HepG2 (cell line): ENCODE data around the gene NELFB. TPM values are rescaled to one million over a fixed set of nuclear protein-coding genes. Genes with fewer than 3 reads are reported as not detected.
A peak's percentile ranks its signal among the peaks of the same experiment; 100 is the strongest.

Source experiments
- BRCA1 ChIP-seq: sonication (generic); formaldehyde crosslinking; IDR thresholded peaks from 2 replicates; pipeline ENCODE4 v1.4.0; 2020; ENCODE audit warnings: missing genetic modification reagents
- RCOR2 ChIP-seq: IDR thresholded peaks from 2 replicates; pipeline ENCODE4 v1.6.1; 2016; ENCODE audit warnings: missing biosample characterization, missing genetic modification reagents
- TAF1 ChIP-seq: sonication (generic); formaldehyde crosslinking; IDR thresholded peaks from 2 replicates; pipeline ENCODE4 v1.4.0; 2020; ENCODE audit warnings: missing genetic modification reagents
- TAF15 ChIP-seq: fragments of 200-400 bp; formaldehyde crosslinking; IDR thresholded peaks from one replicate; pipeline ENCODE4 v1.6.1; 2018; ENCODE audit warnings: mild to moderate bottlenecking, low read depth, low read length; ENCODE audit not compliant: poor library complexity, severe bottlenecking
- TBL1XR1 ChIP-seq: fragments of 150-350 bp; IDR thresholded peaks from 2 replicates; pipeline ENCODE4 v1.6.1; 2014; ENCODE audit warnings: borderline replicate concordance, low read length; ENCODE audit not compliant: partially characterized antibody
- TCF7L2 ChIP-seq: IDR thresholded peaks from 2 replicates; pipeline ENCODE4 v1.6.1; 2011; ENCODE audit warnings: mild to moderate bottlenecking, low read depth, low read length, moderate library complexity
- ZHX2 ChIP-seq, 2 experiments: sonication (generic) in 1 of 2; formaldehyde crosslinking in 1 of 2; IDR thresholded peaks; 2 replicates each; pipeline versions ENCODE4 v1.6.1 to v1.9.0; 2014 to 2022; ENCODE audit warnings: antibody characterized with exemption in 1 of 2, borderline replicate concordance in 1 of 2, inconsistent platforms in 1 of 2, low read depth in 1 of 2, missing genetic modification reagents in 1 of 2
- ZNF12 ChIP-seq: sonication (generic); formaldehyde crosslinking; IDR thresholded peaks from 2 replicates; pipeline ENCODE4 v1.5.0; 2020; ENCODE audit warnings: missing genetic modification reagents
- ZNF230 ChIP-seq: sonication (generic); formaldehyde crosslinking; IDR thresholded peaks from 2 replicates; pipeline ENCODE4 v1.4.0; 2020; ENCODE audit warnings: mild to moderate bottlenecking, missing genetic modification reagents
- ZNF484 ChIP-seq: sonication (generic); formaldehyde crosslinking; IDR thresholded peaks from 2 replicates; pipeline ENCODE4 v1.5.1; 2020; ENCODE audit warnings: mild to moderate bottlenecking, low read depth, missing genetic modification reagents, borderline replicate concordance
- ZNF703 ChIP-seq: sonication (generic); formaldehyde crosslinking; IDR thresholded peaks from 2 replicates; pipeline ENCODE4 v1.5.1; 2020; ENCODE audit warnings: missing genetic modification reagents, mild to moderate bottlenecking, moderate library complexity, borderline replicate concordance
- ZNF782 ChIP-seq: sonication (generic); formaldehyde crosslinking; IDR thresholded peaks from 2 replicates; pipeline ENCODE4 v1.4.0; 2020; ENCODE audit warnings: missing genetic modification reagents, mild to moderate bottlenecking, borderline replicate concordance
- ZNF879 ChIP-seq: sonication (generic); formaldehyde crosslinking; IDR thresholded peaks from 2 replicates; pipeline ENCODE4 v1.8.1; 2023; ENCODE audit warnings: missing genetic modification reagents
- polyA plus RNA-seq, 8 experiments: library from polyadenylated mRNA; depleted of rRNA in 3 of 8; stranded (reverse) in 7 of 8; unstranded in 1 of 8; fragments of >200 nt; fragmentation: Illumina TruSeq in 4 of 8; extraction: Trizol in 4 of 8; gene quantifications; 2 replicates each; pipeline versions ENCODE4 v1.2.1 to v1.2.3, GENCODE V29; 2011 to 2016; ENCODE audit warnings: low read depth in 4 of 8, missing spikeins in 1 of 8, mixed read lengths in 1 of 8; ENCODE audit not compliant: insufficient read depth in 1 of 8
- total RNA-seq, 5 experiments: library from RNA; depleted of rRNA; stranded (reverse); fragments of >200 nt; fragmentation: Illumina TruSeq; extraction: Trizol; gene quantifications; 2 replicates each; pipeline ENCODE4 v1.2.3, GENCODE V29; 2016; ENCODE audit warnings: low read depth in 1 of 5
- TF ChIP-seq, protein P1 (sequence below), 2 experiments: fragments of 450-650 bp in 1 of 2; sonication (generic) in 1 of 2; formaldehyde crosslinking in 1 of 2; IDR thresholded peaks; 2 replicates each; pipeline versions ENCODE4 v1.6.1 to v1.8.0; 2016 to 2022; ENCODE audit warnings: antibody characterized with exemption in 1 of 2, mild to moderate bottlenecking in 1 of 2, missing genetic modification reagents in 1 of 2

NELFB gene
- total and polyA plus RNA-seq, 2 of the 13 experiments (the other 11 are each of a cell fraction or from before 2014, with no cell fraction given): 26.5 to 45.8 TPM

- no peak for TF ChIP-seq ZNF782 (CRISPR knock-in tag)
- no peak for TF ChIP-seq ZNF703 (CRISPR knock-in tag)
- TF ChIP-seq RCOR2 (CRISPR knock-in tag): no peak
- TF ChIP-seq BRCA1 (CRISPR knock-in tag): no peak
- peak; percentile 56 for TF ChIP-seq TAF1 (CRISPR knock-in tag)
- no peak for TF ChIP-seq ZHX2 (IDR thresholded peaks at IDR 0.05; ENCODE audit: low read depth)
- no peak for TF ChIP-seq ZHX2 (CRISPR knock-in tag; IDR thresholded peaks at IDR 0.05; ENCODE audit: borderline replicate concordance)
- no peak for TF ChIP-seq ZNF879
- TF ChIP-seq ZNF484 (CRISPR knock-in tag): no peak
- TF ChIP-seq TAF15: no peak
- no peak for TF ChIP-seq ZNF230 (CRISPR knock-in tag)
- TF ChIP-seq, protein P1, sequence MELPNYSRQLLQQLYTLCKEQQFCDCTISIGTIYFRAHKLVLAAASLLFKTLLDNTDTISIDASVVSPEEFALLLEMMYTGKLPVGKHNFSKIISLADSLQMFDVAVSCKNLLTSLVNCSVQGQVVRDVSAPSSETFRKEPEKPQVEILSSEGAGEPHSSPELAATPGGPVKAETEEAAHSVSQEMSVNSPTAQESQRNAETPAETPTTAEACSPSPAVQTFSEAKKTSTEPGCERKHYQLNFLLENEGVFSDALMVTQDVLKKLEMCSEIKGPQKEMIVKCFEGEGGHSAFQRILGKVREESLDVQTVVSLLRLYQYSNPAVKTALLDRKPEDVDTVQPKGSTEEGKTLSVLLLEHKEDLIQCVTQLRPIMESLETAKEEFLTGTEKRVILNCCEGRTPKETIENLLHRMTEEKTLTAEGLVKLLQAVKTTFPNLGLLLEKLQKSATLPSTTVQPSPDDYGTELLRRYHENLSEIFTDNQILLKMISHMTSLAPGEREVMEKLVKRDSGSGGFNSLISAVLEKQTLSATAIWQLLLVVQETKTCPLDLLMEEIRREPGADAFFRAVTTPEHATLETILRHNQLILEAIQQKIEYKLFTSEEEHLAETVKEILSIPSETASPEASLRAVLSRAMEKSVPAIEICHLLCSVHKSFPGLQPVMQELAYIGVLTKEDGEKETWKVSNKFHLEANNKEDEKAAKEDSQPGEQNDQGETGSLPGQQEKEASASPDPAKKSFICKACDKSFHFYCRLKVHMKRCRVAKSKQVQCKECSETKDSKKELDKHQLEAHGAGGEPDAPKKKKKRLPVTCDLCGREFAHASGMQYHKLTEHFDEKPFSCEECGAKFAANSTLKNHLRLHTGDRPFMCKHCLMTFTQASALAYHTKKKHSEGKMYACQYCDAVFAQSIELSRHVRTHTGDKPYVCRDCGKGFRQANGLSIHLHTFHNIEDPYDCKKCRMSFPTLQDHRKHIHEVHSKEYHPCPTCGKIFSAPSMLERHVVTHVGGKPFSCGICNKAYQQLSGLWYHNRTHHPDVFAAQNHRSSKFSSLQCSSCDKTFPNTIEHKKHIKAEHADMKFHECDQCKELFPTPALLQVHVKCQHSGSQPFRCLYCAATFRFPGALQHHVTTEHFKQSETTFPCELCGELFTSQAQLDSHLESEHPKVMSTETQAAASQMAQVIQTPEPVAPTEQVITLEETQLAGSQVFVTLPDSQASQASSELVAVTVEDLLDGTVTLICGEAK (IDR thresholded peaks at IDR 0.05): no peak
- TF ChIP-seq, protein P1 (CRISPR knock-in tag; IDR thresholded peaks at IDR 0.05): no peak
- no peak for TF ChIP-seq ZNF12 (CRISPR knock-in tag)
- TF ChIP-seq TCF7L2: no peak
- TF ChIP-seq TBL1XR1: no peak
These were observed 36.3 kb upstream of the NELFB start (continued) for GRCh38 chr9:137218754-137219271.
